GM18520 (cell line): ENCODE measurements around the gene POU3F3.

ENCODE experiments used
- ATAC-seq: cut with Tn5 transposase; IDR thresholded peaks from one replicate; pipeline ENCODE4 v1.9.1; 2021; ENCODE audit not compliant: unreplicated experiment

Gene POU3F3

DNA sequence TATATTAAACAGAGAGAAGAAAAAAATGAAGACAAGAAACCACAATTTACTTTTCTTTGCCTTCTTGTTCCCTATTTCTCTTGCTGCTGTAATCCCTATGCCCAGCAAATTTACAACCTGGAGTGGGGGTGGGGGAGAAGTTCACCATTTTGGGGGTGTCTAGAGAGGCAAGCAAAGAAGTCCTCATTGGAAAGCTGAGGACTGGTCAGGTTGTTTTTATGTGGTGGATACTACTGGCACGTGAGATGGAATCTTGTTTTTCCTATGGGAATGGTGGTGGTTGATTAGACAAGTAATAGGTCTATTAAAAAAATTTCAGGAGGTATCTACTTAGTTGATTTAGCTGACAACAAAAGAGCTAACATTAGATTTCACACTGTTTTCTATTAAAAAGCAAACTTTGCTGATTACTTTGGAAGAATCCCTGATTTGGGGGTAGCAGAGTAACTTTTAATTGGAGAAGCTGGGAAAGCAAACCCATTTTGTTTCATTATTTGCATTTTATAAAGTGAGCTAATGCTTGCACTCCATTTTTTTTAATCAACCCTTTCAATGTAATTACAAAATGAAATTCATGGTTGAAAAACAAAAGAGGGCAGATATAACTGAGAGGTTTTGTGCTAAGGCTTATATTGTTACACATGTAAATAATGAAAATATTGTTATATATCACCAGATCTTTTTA, 6.0 kb downstream of the POU3F3 start:
- ATAC-seq, result no peak

DNA sequence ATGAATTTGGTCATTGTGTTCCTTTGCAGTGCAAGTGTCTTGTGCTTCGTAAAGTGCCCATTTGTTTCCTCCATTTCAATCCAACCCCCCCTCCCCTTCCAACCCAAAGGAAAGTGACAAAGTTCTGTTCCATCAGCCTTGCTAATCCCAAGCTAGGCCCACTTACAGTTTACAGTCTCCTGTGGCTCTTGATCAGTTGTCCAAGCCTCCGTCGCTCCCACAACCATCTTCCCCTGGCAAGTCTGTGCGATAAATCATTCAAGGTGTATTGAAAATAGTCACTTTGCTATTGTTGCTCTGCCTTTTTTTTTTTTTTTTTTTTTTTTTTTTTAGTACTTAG, 6.5 kb downstream of the POU3F3 start:
- ATAC-seq, result no peak

DNA sequence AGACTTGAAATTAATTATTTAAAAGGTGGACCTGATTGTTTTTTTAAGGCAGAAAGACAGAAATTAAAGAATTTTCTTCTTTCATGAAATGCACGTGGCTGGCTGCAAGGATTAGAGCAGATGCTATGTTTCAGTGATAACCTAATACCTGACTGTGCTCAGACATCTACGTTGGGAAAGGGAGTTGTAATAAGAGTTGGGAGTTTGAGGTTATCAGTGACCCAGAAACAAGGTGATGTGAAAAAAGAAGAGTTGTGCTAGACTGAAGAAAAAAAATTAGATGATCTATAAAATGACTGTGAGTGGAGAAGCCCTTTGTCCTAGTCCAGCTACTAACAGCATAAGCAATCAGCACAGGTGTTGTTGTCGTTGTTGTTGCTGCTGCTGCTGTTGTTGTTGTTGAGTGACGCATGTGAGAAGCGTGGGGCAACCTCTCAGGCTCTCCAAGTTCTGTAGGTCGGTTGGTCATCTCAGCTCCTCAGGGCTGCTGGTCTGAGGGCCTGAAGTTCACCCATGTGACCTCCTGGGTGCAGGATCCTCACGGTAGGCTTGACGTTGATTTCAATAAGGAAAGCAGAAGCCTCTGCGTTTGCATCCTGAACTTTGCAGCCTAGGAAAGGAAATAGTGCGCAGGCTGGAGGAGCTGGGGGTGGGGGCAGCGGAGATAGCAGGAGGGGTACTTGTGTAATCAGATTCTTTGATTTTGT, 7.6 kb downstream of the POU3F3 start:
- ATAC-seq, result no peak

GRCh38 chr2:104862058-104862941, 8.4 kb downstream of the POU3F3 start:
- no peak for ATAC-seq

DNA sequence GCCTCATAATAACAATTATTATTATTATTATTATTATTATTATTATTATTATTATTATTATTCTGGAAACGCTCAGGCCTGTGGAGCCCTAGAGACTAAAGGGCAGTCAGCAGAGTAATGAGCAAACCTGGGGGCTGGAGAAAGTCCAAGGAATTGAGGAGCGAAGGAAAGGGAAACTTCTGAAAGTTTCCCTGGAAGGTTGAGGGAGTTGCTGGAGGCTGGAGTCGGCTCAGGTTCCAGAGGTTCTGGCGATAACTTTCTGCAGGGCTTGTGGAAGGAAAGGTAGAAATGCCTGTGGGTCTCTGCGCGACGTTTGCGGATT, 9.2 kb downstream of the POU3F3 start:
- ATAC-seq, result no peak

DNA sequence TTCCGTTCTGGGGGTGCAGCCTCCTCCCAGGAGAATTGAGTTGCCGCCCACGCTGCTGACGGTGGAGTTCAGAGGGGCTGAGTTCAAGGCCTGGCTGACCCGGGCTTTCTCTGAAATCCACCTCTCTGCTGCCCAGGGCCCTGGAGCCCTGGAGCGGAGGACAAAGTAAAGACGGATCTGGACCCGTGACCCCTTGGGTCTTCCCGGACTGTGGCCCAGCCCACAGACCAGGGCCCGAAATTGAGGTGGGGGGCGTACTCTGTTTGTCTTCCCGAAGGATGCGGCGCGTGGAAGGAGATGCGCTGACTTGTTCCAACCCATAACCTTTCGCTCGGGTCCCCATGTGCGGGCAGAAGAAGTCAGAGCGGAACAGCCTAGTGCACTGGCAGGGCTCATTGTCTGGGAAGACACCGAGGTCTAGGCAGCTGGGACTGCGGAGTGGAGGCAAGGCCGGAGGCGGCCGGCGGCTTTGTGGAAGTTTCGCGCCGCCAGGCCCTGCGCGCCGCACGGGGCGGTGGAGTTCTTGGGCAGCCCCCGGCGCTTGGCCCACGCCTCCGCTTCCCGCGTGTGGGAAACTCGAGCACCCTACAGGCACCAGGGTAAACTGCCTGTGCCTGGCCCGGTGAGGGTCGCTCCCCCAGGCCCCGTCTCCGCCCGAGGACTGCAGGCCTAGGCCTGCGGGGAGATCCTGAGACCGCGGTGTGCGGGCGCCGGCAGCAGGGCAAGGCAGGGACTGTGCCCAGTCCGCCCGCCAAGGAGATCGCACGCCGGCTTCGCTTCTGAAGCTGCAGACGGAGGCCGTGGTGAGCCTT, 9.8 kb downstream of the POU3F3 start:
- ATAC-seq, result no peak

DNA sequence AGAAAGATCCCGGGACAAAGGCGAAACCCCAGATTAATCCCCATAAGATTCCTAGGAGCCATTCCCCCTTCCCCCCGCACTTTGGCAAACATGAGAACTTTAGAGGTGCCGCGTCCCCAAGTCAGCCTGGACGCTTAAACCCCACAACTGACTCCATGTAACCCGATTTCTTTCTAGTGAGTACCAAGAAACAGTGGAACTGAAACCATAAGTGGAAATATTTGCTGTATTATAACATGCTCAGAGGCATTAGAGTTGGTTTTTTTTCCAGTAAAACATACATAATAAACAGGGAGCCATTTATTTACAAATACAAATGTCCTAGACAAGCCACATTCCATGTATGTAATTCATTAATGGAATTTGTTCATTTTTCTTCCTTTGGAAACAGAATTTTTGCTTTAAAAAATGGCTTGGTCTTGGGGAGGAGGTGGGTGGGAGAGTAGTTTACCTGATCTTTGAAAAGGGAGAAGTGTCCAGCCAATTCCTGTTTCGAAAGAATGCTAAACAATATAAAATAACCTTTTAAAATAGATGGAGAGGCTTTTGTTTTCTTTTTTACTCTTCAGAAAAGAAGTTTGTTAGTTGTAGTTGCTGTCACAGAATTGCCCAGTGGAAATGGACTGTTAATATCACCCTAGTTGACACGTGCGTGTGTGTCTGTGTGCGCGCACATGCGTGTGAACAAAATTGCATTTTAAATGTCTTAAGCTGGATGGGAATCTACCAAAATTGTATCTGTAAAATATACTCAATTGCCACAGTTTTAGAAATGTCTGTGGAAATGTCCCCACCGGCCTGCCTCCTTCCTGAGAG, 10.6 kb downstream of the POU3F3 start:
- ATAC-seq, result no peak

GRCh38 chr2:104865096-104865470, 11.2 kb downstream of the POU3F3 start:
- no peak for ATAC-seq

- no peak for ATAC-seq
These were observed 12.4 kb downstream of the POU3F3 start for GRCh38 chr2:104866122-104866864.

DNA sequence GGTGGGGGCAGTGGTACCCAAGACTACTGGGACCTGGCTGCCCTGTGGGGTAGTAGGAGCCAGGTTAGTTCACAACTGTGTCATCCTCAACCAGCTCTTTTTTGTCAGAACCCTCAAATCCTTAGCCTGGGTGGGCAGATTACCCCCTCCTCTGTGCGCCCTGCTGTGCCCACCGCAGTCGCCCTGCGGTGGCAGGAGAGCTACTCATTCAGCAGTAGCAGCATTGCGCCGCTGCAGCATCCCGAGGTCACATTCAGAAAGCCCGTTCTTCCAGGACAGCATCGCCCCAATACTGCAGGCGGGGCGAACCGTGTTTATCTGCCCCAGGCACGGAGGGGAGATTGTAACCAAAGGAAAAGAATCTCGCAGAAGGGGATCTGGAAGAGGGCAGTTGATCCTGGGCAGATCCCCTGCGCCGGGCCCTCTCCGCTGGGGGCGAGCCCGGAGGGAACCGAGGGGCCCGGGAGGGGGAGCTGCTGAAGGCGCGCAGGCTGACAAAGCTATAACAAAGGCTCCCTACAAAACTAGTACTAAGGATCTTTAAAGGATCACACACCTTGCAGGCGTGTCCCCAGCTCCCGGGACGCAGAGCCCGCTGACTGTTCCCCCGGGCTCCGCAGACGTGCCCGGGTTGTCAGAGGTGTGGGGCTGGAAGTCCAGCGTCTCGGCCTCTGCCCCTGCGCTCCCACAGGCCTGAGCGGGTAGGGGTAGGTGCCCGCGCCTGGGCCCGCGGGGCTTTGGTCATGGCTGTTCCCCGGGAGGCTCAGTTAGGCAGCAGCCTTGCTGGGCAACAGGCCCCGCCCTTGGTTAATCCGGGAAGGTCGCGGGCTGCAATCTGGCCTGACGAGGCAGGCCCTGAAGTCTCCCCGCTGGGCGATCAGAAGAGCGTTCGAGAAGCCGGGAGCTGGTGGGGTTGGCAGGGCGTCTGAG, 13.2 kb downstream of the POU3F3 start:
- ATAC-seq, result no peak

- no peak for ATAC-seq
These were observed 14.0 kb downstream of the POU3F3 start for GRCh38 chr2:104867813-104868504.

- no peak for ATAC-seq
These were observed 14.6 kb downstream of the POU3F3 start for GRCh38 chr2:104868505-104868866.

DNA sequence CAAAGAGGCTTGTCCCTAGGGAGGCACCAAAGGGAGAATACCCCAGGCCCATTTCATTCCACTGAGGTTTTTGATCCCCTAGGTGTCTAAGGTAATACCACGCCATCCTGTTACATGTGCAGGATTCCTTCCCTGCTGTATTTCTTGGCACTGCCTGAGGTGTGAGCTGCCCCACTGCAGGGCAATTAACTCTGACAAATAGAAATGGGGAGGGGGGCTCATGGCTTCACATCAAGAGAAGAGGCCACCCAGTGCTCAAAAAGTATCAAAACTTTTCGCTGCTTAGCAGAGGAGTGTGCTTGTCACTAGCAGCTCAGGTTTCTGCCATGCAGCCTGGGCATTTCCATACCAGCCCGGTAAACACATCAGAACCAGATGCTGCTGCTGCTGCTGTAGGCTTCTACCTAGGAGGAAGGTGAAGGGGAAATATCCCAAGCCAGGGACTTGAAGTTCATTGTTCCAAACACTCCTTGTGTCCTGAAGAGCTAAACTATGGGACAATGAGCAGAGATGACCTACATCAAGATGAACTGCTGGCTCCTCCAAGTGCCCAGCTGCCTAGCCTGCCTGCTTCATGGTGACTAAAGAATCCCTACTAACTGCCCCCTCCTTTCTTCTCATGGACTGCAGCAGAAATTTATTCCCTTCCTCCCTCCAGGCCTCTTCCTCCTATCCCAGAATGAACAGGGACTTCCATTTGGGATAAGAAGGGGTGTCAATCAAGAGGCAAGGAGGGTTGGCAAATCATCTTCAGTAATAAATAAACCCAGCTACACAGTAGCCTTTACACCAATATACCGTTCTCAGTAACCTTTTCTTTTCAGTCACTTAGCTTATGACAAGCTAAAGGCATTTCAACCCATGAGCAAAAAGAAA, 16.4 kb downstream of the POU3F3 start:
- ATAC-seq, result no peak

DNA sequence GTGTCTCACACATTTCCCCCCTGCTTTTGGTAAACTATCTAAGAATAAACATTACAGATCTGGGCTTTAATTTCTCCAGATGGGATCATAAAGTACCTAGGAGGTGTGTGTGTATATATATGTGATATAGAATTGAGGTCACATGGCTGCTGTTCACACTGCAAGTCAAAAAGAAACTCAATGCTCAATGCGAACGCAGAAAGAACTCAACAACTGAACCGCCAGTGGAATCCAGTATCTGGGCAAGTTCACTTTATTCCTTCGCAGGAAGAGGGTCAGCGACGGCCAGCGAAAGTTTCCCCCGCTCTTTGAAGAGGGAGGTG, 17.7 kb downstream of the POU3F3 start:
- no peak for ATAC-seq

- ATAC-seq, result no peak
These were observed 18.3 kb downstream of the POU3F3 start for GRCh38 chr2:104871972-104872865.
